Measurements from ENCODE around the gene TTC28.

TTC28 gene

GRCh38 chr22:28498044-28498443 is 181.6 kb downstream of the TTC28 start:
- POLR2A ChIA-PET = interaction anchor here (0.7 kb wide), 1 partner anchor 147 kb away, joined by 3 read pairs; no protein-coding TSS in a partner anchor
- no peaks in the 10 kb centered on the region for H3K36me3 ChIP-seq (ENCODE audit: control insufficient read depth in 2 of 2, insufficient read depth in 1 of 2, low read length in 2 of 2)
- no peak overlapping the region for H3K4me3 ChIP-seq (ENCODE audit: low read depth, low read length)
- TF ChIP-seq ZNF660 (tag by site-specific recombination; IDR thresholded peaks at IDR 0.05) (no peak), ZNF785 (tag by site-specific recombination; IDR thresholded peaks at IDR 0.05) (no peak), BCL11B (tag by site-specific recombination; IDR thresholded peaks at IDR 0.05; ENCODE audit: low read depth) (no peak), ZBTB21 (tag by site-specific recombination; IDR thresholded peaks at IDR 0.05) (no peak), CTCF (tag by site-specific recombination; IDR thresholded peaks at IDR 0.05) (no peak), KLF7 (tag by site-specific recombination; IDR thresholded peaks at IDR 0.05; ENCODE audit: borderline replicate concordance) (no peak), SP7 (tag by site-specific recombination; IDR thresholded peaks at IDR 0.05) (no peak), ZBTB48 (tag by site-specific recombination; IDR thresholded peaks at IDR 0.05) (no peak), ZSCAN30 (tag by site-specific recombination; IDR thresholded peaks at IDR 0.05) (no peak), ZFP37 (tag by site-specific recombination; IDR thresholded peaks at IDR 0.05) (no peak), ZNF133 (tag by site-specific recombination; IDR thresholded peaks at IDR 0.05) (no peak), ZNF394 (tag by site-specific recombination; IDR thresholded peaks at IDR 0.05; ENCODE audit: borderline replicate concordance) (no peak), ZNF391 (tag by site-specific recombination; IDR thresholded peaks at IDR 0.05; ENCODE audit: borderline replicate concordance, low read depth) (no peak), ZEB2 (tag by site-specific recombination; IDR thresholded peaks at IDR 0.05) (no peak), ZNF473 (tag by site-specific recombination; IDR thresholded peaks at IDR 0.05) (no peak), ZNF37A (tag by site-specific recombination; IDR thresholded peaks at IDR 0.05) (no peak), ZNF202 (tag by site-specific recombination; IDR thresholded peaks at IDR 0.05; ENCODE audit: borderline replicate concordance) (no peak), PRDM2 (tag by site-specific recombination; IDR thresholded peaks at IDR 0.05; ENCODE audit: borderline replicate concordance) (no peak)
- TF ChIP-seq, protein P1, sequence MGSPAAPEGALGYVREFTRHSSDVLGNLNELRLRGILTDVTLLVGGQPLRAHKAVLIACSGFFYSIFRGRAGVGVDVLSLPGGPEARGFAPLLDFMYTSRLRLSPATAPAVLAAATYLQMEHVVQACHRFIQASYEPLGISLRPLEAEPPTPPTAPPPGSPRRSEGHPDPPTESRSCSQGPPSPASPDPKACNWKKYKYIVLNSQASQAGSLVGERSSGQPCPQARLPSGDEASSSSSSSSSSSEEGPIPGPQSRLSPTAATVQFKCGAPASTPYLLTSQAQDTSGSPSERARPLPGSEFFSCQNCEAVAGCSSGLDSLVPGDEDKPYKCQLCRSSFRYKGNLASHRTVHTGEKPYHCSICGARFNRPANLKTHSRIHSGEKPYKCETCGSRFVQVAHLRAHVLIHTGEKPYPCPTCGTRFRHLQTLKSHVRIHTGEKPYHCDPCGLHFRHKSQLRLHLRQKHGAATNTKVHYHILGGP (tag by site-specific recombination; IDR thresholded peaks at IDR 0.05) = no peak
- TF ChIP-seq, protein P2, sequence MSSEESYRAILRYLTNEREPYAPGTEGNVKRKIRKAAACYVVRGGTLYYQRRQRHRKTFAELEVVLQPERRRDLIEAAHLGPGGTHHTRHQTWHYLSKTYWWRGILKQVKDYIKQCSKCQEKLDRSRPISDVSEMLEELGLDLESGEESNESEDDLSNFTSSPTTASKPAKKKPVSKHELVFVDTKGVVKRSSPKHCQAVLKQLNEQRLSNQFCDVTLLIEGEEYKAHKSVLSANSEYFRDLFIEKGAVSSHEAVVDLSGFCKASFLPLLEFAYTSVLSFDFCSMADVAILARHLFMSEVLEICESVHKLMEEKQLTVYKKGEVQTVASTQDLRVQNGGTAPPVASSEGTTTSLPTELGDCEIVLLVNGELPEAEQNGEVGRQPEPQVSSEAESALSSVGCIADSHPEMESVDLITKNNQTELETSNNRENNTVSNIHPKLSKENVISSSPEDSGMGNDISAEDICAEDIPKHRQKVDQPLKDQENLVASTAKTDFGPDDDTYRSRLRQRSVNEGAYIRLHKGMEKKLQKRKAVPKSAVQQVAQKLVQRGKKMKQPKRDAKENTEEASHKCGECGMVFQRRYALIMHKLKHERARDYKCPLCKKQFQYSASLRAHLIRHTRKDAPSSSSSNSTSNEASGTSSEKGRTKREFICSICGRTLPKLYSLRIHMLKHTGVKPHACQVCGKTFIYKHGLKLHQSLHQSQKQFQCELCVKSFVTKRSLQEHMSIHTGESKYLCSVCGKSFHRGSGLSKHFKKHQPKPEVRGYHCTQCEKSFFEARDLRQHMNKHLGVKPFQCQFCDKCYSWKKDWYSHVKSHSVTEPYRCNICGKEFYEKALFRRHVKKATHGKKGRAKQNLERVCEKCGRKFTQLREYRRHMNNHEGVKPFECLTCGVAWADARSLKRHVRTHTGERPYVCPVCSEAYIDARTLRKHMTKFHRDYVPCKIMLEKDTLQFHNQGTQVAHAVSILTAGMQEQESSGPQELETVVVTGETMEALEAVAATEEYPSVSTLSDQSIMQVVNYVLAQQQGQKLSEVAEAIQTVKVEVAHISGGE (tag by site-specific recombination; conservative IDR thresholded peaks at IDR 0.05; ENCODE audit: low read depth) = no peak
- CTCF ChIA-PET = interaction anchor here (0.6 to 1.2 kb wide), 3 partner anchors 14 to 27 kb away, joined by 4 to 5 read pairs (median 4); no protein-coding TSS in a partner anchor
- H3K27ac ChIP-seq (ENCODE audit: extremely low read depth, low read depth, low read length) = no peak overlapping the region
- no peaks in the 10 kb centered on the region for H3K4me1 ChIP-seq (ENCODE audit: control insufficient read depth, insufficient read depth, low read length)
- H3K9me3 ChIP-seq (ENCODE audit: control insufficient read depth, insufficient read depth, low read depth, low read length) = no peaks in the 10 kb centered on the region

Measured in HEK293 (cell line).